Smooth muscle cell (in vitro differentiated cells): ENCODE measurements around the gene LAMB1. TPM values are rescaled to one million over a fixed set of nuclear protein-coding genes. Genes with fewer than 3 reads are reported as not detected.

ENCODE experiments used
- DNase-seq: peaks from one replicate; lab custom pipeline; 2025; ENCODE audit not compliant: unreplicated experiment; lab: John Stamatoyannopoulos, UW
- H2AFZ ChIP-seq: fragments of 200-600 bp; sonication (generic); 2 replicates; pipeline ENCODE4 v1.6.0; 2016; ENCODE audit warnings: antibody characterized with exemption, low read depth, mild to moderate bottlenecking
- H3F3A ChIP-seq: fragments of 200-600 bp; sonication (generic); 2 replicates; pipeline ENCODE4 v1.6.0; 2017; ENCODE audit warnings: antibody characterized with exemption, low read depth
- H3K27ac ChIP-seq: fragments of 200-600 bp; sonication (generic); 2 replicates; pipeline ENCODE4 v1.5.1; 2016; ENCODE audit warnings: low read depth, mild to moderate bottlenecking
- H3K27me3 ChIP-seq: fragments of 200-600 bp; sonication (generic); 2 replicates; pipeline ENCODE4 v1.6.1; 2016; ENCODE audit warnings: low read depth, mild to moderate bottlenecking
- H3K36me3 ChIP-seq: fragments of 200-600 bp; sonication (generic); 2 replicates; pipeline ENCODE4 v1.5.1; 2016; ENCODE audit warnings: low read depth
- H3K4me1 ChIP-seq: fragments of 200-600 bp; sonication (generic); 2 replicates; pipeline ENCODE4 v1.5.1; 2016; ENCODE audit warnings: low read depth
- H3K4me2 ChIP-seq: fragments of 200-600 bp; sonication (generic); 2 replicates; pipeline ENCODE4 v1.6.0; 2016; ENCODE audit warnings: mild to moderate bottlenecking
- H3K4me3 ChIP-seq: fragments of 200-600 bp; sonication (generic); 2 replicates; pipeline ENCODE4 v1.5.1; 2016; ENCODE audit warnings: mild to moderate bottlenecking
- H3K79me2 ChIP-seq: fragments of 200-600 bp; sonication (generic); 2 replicates; pipeline ENCODE4 v1.6.0; 2016; ENCODE audit warnings: low read depth, mild to moderate bottlenecking
- H3K9ac ChIP-seq: fragments of 200-600 bp; sonication (generic); 2 replicates; pipeline ENCODE4 v1.6.0; 2016; ENCODE audit warnings: low read depth
- H3K9me3 ChIP-seq: fragments of 200-600 bp; sonication (generic); replicated peaks from 2 replicates; pipeline ENCODE4 v1.5.1; 2016; ENCODE audit warnings: low read depth
- H4K20me1 ChIP-seq: fragments of 200-600 bp; sonication (generic); 2 replicates; pipeline ENCODE4 v1.6.0; 2016; ENCODE audit warnings: low read depth
- WGBS: methylation state at CpG from one replicate; pipeline ENCODE4 v1.1.7; 2016; ENCODE audit warnings: low lambda C conversion rate; 5-methylcytosine and 5-hydroxymethylcytosine counted together
- polyA plus RNA-seq: library from polyadenylated mRNA; unstranded; fragments of >200 nt; fragmentation: Nextera tagmentation; extraction: Ambion mirVana; gene quantifications from 2 replicates; pipeline ENCODE4 v1.2.1, GENCODE V29; 2016
- total RNA-seq: library from RNA; depleted of rRNA; stranded (reverse); fragments of >200 nt; gene quantifications from 2 replicates; pipeline ENCODE4 v1.2.3, GENCODE V29; 2014
- TF ChIP-seq, protein P1 (sequence below): fragments of 200-600 bp; sonication (generic); IDR thresholded peaks from 2 replicates; pipeline ENCODE4 v1.5.1; 2017; ENCODE audit warnings: borderline replicate concordance, mild to moderate bottlenecking, antibody characterized with exemption; ENCODE audit not compliant: insufficient read depth, poor library complexity, severe bottlenecking

The LAMB1 gene
- total and polyA plus RNA-seq, 2 experiments from 2014 or later, result 191 to 244 TPM

GRCh38 chr7:107920048-107920772 is 82.8 kb downstream of the LAMB1 start:
- no peak for DNase-seq

DNA sequence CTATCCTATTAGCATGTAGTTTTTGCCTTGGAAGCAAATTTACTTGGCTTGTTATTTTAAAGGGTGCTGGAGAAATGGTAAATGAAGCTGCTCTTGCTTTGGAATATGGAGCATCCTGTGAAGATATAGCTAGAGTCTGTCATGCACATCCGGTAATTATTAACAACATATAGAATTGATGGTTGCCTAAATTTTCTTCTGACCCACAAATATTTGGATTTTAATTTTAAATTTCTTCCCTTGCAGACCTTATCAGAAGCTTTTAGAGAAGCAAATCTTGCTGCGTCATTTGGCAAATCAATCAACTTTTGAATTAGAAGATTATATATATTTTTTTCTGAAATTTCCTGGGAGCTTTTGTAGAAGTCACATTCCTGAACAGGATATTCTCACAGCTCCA is 84.0 kb downstream of the LAMB1 start:
- no peak overlapping the region for H3K4me3 ChIP-seq
- peaks cover 38% of the 10 kb centered on the region for H3F3A ChIP-seq
- H3K9ac ChIP-seq, result no peak overlapping the region
- peaks cover 5% of the 10 kb centered on the region for H3K79me2 ChIP-seq
- TF ChIP-seq, protein P1, sequence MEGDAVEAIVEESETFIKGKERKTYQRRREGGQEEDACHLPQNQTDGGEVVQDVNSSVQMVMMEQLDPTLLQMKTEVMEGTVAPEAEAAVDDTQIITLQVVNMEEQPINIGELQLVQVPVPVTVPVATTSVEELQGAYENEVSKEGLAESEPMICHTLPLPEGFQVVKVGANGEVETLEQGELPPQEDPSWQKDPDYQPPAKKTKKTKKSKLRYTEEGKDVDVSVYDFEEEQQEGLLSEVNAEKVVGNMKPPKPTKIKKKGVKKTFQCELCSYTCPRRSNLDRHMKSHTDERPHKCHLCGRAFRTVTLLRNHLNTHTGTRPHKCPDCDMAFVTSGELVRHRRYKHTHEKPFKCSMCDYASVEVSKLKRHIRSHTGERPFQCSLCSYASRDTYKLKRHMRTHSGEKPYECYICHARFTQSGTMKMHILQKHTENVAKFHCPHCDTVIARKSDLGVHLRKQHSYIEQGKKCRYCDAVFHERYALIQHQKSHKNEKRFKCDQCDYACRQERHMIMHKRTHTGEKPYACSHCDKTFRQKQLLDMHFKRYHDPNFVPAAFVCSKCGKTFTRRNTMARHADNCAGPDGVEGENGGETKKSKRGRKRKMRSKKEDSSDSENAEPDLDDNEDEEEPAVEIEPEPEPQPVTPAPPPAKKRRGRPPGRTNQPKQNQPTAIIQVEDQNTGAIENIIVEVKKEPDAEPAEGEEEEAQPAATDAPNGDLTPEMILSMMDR, result no peak
- H3K4me2 ChIP-seq, result no peak overlapping the region
- H3K27me3 ChIP-seq, result no peaks in the 10 kb centered on the region
- H3K36me3 ChIP-seq, result peaks cover 33% of the 10 kb centered on the region
- no peaks in the 10 kb centered on the region for H3K4me1 ChIP-seq
- 98% methylated on average over 2 of the region's 2 CpGs for WGBS
- H3K27ac ChIP-seq, result peak overlapping the region; percentile 19
- no peak overlapping the region for H2AFZ ChIP-seq
- no peak for DNase-seq
- peaks cover 28% of the 10 kb centered on the region for H4K20me1 ChIP-seq
- no peaks in the 10 kb centered on the region for H3K9me3 ChIP-seq

More at GRCh38 chr7:107920048-107920772, 82.8 kb downstream of the LAMB1 start:
- H2AFZ ChIP-seq, result no peak overlapping the region
- 61% methylated on average over 1 of the region's 1 CpG for WGBS
- H3K27me3 ChIP-seq, result no peaks in the 10 kb centered on the region
- no peaks in the 10 kb centered on the region for H3K79me2 ChIP-seq
- no peak overlapping the region for H3K9ac ChIP-seq
- TF ChIP-seq, protein P1, result no peak
- peaks cover 44% of the 10 kb centered on the region for H3K36me3 ChIP-seq
- H3F3A ChIP-seq, result peaks cover 47% of the 10 kb centered on the region
- no peak overlapping the region for H3K4me2 ChIP-seq
- H3K4me3 ChIP-seq, result no peak overlapping the region
- H3K9me3 ChIP-seq, result no peaks in the 10 kb centered on the region
- H3K27ac ChIP-seq, result peak overlapping the region; percentile 19
- H3K4me1 ChIP-seq, result no peaks in the 10 kb centered on the region
- H4K20me1 ChIP-seq, result peaks cover 29% of the 10 kb centered on the region

GRCh38 chr7:107917763-107918651 is 85.0 kb downstream of the LAMB1 start:
- H3K4me2 ChIP-seq, result no peak overlapping the region
- TF ChIP-seq, protein P1, result no peak
- H3K4me3 ChIP-seq, result no peak overlapping the region
- peaks cover 29% of the 10 kb centered on the region for H3F3A ChIP-seq
- DNase-seq, result no peak
- H4K20me1 ChIP-seq, result peaks cover 28% of the 10 kb centered on the region
- H3K36me3 ChIP-seq, result peaks cover 24% of the 10 kb centered on the region
- 96% methylated on average over 3 of the region's 3 CpGs for WGBS
- H3K4me1 ChIP-seq, result no peaks in the 10 kb centered on the region
- no peak overlapping the region for H3K27ac ChIP-seq
- no peaks in the 10 kb centered on the region for H3K9me3 ChIP-seq
- H3K27me3 ChIP-seq, result no peaks in the 10 kb centered on the region
- no peak overlapping the region for H2AFZ ChIP-seq
- no peak overlapping the region for H3K9ac ChIP-seq
- H3K79me2 ChIP-seq, result peaks cover 13% of the 10 kb centered on the region
